HG02798 (cell line): ENCODE measurements around the gene EPB41L2.
A peak's percentile ranks its signal among the peaks of the same experiment; 100 is the strongest.

Source experiments
- ATAC-seq: cut with Tn5 transposase; IDR thresholded peaks from one replicate; pipeline ENCODE4 v1.9.1; 2021; ENCODE audit warnings: mild to moderate bottlenecking; ENCODE audit not compliant: unreplicated experiment, poor library complexity

Gene EPB41L2

DNA sequence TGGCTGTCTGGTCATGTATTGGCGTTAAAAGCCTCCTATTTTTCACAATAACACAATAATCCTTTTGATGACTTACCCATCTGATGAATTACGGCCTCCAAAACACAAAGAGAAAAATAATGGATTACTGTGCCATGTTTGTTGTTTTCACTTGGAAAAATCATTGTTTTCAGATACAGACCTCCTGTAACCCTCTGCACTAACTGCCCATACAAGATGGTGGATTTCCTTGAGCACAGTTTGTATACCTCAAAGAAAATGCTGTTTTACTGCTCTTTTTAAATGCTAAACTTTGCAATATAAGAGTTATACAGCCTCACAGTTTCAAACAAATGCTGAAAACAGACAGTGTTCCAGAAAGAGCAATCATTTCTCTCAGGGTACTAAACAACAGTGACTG, 174.8 kb downstream of the EPB41L2 start:
- no peak for ATAC-seq

- no peak for ATAC-seq
Observed at GRCh38 chr6:130886966-130887365, 176.1 kb downstream of the EPB41L2 start.

DNA sequence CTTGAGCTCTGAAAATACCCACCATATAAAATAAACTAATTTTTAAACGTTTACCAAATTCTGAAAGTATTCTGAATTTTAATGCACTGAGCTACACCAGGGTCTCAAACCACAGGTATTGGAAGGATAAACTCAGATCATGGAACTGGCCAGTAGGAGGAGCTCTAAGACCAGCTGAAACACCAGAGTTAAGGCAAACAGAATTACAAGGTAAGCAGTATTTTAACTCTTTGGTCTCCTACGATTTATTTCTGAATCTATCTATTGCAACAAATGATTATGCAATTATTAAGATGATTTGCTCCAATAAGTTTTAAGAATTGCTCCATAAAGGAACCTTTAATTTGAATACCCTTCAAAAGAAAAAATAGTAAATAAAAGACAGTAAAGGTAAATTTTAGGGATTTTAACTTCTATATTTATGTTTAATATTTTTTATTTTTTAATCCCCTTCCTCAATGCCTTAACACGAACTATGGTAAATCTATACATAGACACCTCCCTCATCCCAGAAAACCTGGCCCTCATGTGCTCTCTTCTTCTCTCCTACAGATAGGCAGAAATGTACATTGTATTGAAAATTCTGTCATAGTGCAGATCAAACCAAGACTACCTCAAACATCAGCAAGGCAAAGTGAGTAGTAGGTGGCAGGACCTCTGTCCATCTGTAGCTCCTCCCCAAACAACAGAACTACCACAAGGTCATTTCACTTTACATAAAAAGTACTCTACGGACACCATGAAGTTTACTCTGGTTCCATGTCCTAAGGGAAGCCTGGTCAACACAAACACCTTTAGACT, 177.5 kb downstream of the EPB41L2 start:
- ATAC-seq: peak; percentile 94

DNA sequence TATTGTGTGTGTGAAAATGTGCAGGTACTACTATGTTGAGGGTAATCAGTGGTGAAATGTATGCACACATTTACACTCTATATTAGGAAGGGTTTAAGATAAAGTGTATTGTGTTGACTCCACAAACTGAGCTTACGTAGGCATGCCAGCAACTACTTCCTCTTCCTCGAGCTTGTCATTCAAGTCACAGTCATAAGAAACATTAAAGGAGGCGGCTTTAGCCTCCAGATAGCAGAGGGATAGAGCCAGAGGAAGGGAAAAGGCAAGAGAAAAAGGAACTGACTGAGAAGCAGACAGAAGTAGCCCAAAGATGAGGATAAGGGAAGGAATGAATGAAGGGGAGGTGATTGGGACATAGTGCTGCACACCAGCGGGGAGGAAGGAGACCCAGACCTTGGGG, 180.7 kb downstream of the EPB41L2 start:
- ATAC-seq: no peak

DNA sequence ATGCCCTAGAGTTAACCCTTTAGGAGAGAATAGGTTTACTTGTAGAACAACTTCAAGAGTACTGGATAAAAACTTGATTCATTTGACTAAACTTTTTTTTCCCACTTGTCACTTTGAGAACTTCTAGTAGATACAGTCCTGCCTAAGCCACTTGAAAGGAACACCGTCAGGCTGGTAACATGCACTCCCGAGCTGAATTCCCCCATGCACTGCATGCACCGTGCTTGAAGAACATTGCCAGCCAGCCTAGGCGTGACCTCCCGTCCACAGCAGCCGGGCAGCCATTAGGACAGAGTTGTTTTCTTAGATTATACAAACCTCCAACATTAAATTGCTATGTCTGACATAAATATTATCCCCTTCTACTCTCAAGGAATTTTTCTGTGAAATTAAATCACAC, 183.2 kb downstream of the EPB41L2 start:
- no peak for ATAC-seq

- no peak for ATAC-seq
Observed at GRCh38 chr6:130873746-130874145, 189.3 kb downstream of the EPB41L2 start.

DNA sequence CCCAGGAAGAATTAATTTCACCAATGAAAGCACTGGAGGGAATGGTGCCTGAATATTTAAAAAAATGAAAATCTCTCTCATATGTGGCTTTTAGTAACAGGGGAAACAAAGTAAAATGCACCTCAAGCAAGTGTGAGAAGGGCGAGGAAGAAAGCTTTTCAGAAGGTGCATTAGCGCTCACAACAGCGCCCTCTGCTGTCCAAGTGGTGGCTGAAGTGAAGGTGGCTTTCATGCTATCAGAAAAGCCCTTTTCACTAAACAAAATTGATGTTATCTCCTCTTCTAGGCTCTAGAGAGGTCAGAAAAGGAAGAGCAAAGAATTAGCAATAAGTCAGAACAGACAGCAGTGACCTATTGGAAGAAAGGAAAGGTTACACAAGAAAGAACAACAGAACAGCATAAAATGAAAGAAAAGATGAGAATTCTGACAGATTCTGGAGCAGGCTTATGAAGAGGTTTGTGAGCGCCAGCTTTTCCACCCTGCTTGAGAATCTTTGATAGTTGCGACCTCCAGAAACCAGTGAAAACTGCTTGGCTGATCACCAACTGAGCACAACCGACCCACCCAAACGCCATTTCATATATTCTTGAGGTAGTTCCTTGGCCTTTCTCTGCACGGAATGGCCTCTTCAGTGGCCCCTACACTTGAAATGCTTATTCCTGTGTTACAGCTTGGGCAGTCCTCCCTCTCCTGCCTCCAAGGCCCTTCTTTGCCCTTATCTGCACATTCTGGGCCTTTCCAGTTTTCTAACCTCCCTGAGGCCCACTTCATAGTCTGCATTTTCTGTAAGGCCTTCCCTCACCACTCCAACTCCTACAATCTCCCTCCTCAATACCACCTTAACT, 190.6 kb downstream of the EPB41L2 start:
- ATAC-seq: peak; percentile 78

GRCh38 chr6:130870179-130870880, 192.7 kb downstream of the EPB41L2 start:
- no peak for ATAC-seq

GRCh38 chr6:130869681-130870080, 193.4 kb downstream of the EPB41L2 start:
- ATAC-seq: no peak

DNA sequence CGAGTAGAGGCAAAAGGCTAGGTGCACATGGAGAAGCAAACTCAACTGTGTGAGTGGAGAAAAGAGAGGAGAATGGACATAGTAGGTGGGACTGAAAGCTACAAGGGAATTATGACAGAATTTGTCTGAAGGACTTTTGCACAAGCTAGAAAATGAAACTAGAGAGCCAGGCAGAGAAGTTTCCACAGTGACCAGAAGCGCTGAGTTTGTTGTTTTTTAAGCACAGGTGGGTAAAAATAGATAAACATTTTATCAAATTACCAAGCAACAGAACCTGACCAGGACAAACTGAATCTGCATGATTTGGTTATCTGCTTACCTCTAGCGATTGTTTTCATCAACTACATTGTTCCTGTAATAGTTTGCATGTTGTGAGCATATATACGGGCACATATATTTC, 197.3 kb downstream of the EPB41L2 start:
- no peak for ATAC-seq

GRCh38 chr6:130864344-130864743, 198.7 kb downstream of the EPB41L2 start:
- ATAC-seq: no peak

GRCh38 chr6:130863415-130864230, 199.4 kb downstream of the EPB41L2 start:
- no peak for ATAC-seq

GRCh38 chr6:130862370-130862769, 200.7 kb downstream of the EPB41L2 start:
- no peak for ATAC-seq

- ATAC-seq: no peak
Observed at GRCh38 chr6:130859161-130859867, 203.7 kb downstream of the EPB41L2 start.

- ATAC-seq: no peak
Observed at GRCh38 chr6:130858498-130859160, 204.4 kb downstream of the EPB41L2 start.

DNA sequence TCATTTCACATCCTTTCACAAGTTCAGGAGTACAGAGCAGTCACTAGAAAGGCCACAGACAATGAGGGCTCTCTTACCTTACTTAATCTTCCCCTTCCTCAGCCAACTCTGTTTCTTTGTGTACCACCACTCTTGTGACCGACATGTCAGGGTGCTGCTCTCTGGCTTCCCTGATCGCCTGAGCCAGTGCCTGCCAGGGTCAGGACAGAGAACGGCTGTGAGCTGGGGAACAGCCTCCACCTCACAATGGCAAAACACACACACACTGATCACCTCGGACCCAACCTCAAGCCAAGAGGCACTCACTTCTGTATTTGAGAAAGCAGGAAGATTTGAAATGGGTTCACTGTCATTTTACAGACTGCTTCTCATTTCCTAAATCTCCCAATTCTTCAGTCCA, 205.0 kb downstream of the EPB41L2 start:
- ATAC-seq: no peak

- no peak for ATAC-seq
Observed at GRCh38 chr6:130853555-130854183, 209.4 kb downstream of the EPB41L2 start.

- no peak for ATAC-seq
Observed at GRCh38 chr6:130852844-130853554, 210.0 kb downstream of the EPB41L2 start.
